ENCODE measurements around the gene ATG10. TPM values are rescaled to one million over a fixed set of nuclear protein-coding genes. Genes with fewer than 3 reads are reported as not detected.

The ATG10 gene
- total and polyA plus RNA-seq, 2 experiments from 2014 or later, result 12.5 to 17.7 TPM

DNA sequence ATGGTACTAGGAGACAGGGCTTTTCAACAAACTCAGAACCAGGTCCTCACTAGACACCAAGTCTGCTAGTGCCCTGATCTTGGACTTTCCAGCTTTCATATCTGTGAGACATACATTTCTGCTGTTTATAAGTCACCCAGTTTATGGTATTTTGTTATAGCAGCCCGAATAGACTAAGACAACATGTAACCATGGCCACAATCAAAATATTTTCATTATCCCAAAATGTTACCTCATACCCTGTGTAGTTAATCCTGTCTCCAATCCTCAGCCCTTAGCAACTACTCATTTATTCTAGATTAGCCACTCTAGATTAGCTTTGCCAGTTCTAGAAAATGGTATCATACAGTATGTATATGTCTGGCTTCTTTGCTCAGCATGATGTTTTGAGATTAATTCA is 6.3 kb upstream of the ATG10 start:
- Mint-ChIP-seq H3K4me1 (peaks cover 10% of the 10 kb centered on the region), H3K4me3 (no peak overlapping the region), H3K27ac (no peak overlapping the region), H3K36me3 (ENCODE audit: low read depth) (no peaks in the 10 kb centered on the region), H3K9me3 (no peaks in the 10 kb centered on the region), H3K27me3 (ENCODE audit: insufficient read depth, low read depth, poor library complexity) (no peaks in the 10 kb centered on the region)
- Histone ChIP-seq H3K4me3 (no peak overlapping the region), H3F3A (replicated peaks; ENCODE audit: low read depth) (no peaks in the 10 kb centered on the region), H3K4me2 (no peak overlapping the region), H4K20me1 (replicated peaks; ENCODE audit: insufficient read depth) (no peaks in the 10 kb centered on the region), H3K4me1 (ENCODE audit: insufficient read depth) (peaks cover 8% of the 10 kb centered on the region), H3K27ac (ENCODE audit: low read depth) (no peak overlapping the region), H3K36me3 (ENCODE audit: insufficient read depth) (no peaks in the 10 kb centered on the region), H3K9me2 (ENCODE audit: insufficient read depth) (no peaks in the 10 kb centered on the region), H3K27me3 (ENCODE audit: insufficient read depth) (no peaks in the 10 kb centered on the region), H2AFZ (no peak overlapping the region), H3K79me2 (replicated peaks; ENCODE audit: insufficient read depth) (no peaks in the 10 kb centered on the region)
- DNase-seq (ENCODE audit: low spot score) (no peak), ATAC-seq (no peak)
- TF ChIP-seq EZH2phosphoT487 (IDR thresholded peaks at IDR 0.05; ENCODE audit: unreplicated experiment) (no peak), CREB1 (CRISPR knock-in tag; IDR thresholded peaks at IDR 0.05; ENCODE audit: low read depth) (no peak), STAT1 (IDR thresholded peaks at IDR 0.05; ENCODE audit: unreplicated experiment) (no peak), ZNF331 (CRISPR knock-in tag; IDR thresholded peaks at IDR 0.05; ENCODE audit: low read depth) (no peak), ZNF114 (CRISPR knock-in tag; IDR thresholded peaks at IDR 0.05) (no peak), ETS1 (IDR thresholded peaks at IDR 0.05) (no peak), NANOG (IDR thresholded peaks at IDR 0.05; ENCODE audit: borderline replicate concordance) (no peak), JUNB (IDR thresholded peaks at IDR 0.05; ENCODE audit: unreplicated experiment) (no peak), EZH2 (IDR thresholded peaks at IDR 0.05; ENCODE audit: low read depth, unreplicated experiment) (no peak), POLR2AphosphoS5 (IDR thresholded peaks at IDR 0.05; ENCODE audit: low read depth) (no peak)
- TF ChIP-seq, protein P1, sequence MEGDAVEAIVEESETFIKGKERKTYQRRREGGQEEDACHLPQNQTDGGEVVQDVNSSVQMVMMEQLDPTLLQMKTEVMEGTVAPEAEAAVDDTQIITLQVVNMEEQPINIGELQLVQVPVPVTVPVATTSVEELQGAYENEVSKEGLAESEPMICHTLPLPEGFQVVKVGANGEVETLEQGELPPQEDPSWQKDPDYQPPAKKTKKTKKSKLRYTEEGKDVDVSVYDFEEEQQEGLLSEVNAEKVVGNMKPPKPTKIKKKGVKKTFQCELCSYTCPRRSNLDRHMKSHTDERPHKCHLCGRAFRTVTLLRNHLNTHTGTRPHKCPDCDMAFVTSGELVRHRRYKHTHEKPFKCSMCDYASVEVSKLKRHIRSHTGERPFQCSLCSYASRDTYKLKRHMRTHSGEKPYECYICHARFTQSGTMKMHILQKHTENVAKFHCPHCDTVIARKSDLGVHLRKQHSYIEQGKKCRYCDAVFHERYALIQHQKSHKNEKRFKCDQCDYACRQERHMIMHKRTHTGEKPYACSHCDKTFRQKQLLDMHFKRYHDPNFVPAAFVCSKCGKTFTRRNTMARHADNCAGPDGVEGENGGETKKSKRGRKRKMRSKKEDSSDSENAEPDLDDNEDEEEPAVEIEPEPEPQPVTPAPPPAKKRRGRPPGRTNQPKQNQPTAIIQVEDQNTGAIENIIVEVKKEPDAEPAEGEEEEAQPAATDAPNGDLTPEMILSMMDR (conservative IDR thresholded peaks at IDR 0.05; ENCODE audit: low read depth in 2 of 2), result no peak
- TF ChIP-seq, protein P2, sequence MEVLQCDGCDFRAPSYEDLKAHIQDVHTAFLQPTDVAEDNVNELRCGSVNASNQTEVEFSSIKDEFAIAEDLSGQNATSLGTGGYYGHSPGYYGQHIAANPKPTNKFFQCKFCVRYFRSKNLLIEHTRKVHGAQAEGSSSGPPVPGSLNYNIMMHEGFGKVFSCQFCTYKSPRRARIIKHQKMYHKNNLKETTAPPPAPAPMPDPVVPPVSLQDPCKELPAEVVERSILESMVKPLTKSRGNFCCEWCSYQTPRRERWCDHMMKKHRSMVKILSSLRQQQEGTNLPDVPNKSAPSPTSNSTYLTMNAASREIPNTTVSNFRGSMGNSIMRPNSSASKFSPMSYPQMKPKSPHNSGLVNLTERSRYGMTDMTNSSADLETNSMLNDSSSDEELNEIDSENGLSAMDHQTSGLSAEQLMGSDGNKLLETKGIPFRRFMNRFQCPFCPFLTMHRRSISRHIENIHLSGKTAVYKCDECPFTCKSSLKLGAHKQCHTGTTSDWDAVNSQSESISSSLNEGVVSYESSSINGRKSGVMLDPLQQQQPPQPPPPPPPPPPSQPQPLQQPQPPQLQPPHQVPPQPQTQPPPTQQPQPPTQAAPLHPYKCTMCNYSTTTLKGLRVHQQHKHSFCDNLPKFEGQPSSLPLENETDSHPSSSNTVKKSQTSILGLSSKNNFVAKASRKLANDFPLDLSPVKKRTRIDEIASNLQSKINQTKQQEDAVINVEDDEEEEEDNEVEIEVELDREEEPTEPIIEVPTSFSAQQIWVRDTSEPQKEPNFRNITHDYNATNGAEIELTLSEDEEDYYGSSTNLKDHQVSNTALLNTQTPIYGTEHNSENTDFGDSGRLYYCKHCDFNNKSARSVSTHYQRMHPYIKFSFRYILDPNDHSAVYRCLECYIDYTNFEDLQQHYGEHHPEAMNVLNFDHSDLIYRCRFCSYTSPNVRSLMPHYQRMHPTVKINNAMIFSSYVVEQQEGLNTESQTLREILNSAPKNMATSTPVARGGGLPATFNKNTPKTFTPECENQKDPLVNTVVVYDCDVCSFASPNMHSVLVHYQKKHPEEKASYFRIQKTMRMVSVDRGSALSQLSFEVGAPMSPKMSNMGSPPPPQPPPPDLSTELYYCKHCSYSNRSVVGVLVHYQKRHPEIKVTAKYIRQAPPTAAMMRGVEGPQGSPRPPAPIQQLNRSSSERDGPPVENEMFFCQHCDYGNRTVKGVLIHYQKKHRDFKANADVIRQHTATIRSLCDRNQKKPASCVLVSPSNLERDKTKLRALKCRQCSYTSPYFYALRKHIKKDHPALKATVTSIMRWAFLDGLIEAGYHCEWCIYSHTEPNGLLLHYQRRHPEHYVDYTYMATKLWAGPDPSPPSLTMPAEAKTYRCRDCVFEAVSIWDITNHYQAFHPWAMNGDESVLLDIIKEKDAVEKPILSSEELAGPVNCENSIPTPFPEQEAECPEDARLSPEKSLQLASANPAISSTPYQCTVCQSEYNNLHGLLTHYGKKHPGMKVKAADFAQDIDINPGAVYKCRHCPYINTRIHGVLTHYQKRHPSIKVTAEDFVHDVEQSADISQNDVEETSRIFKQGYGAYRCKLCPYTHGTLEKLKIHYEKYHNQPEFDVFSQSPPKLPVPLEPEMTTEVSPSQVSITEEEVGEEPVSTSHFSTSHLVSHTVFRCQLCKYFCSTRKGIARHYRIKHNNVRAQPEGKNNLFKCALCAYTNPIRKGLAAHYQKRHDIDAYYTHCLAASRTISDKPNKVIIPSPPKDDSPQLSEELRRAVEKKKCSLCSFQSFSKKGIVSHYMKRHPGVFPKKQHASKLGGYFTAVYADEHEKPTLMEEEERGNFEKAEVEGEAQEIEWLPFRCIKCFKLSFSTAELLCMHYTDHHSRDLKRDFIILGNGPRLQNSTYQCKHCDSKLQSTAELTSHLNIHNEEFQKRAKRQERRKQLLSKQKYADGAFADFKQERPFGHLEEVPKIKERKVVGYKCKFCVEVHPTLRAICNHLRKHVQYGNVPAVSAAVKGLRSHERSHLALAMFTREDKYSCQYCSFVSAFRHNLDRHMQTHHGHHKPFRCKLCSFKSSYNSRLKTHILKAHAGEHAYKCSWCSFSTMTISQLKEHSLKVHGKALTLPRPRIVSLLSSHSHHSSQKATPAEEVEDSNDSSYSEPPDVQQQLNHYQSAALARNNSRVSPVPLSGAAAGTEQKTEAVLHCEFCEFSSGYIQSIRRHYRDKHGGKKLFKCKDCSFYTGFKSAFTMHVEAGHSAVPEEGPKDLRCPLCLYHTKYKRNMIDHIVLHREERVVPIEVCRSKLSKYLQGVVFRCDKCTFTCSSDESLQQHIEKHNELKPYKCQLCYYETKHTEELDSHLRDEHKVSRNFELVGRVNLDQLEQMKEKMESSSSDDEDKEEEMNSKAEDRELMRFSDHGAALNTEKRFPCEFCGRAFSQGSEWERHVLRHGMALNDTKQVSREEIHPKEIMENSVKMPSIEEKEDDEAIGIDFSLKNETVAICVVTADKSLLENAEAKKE (CRISPR knock-in tag; IDR thresholded peaks at IDR 0.05), result no peak
